Measurements from ENCODE around the gene NDRG2. TPM values are rescaled to one million over a fixed set of nuclear protein-coding genes. Genes with fewer than 3 reads are reported as not detected.
A peak's percentile ranks its signal among the peaks of the same experiment; 100 is the strongest.

The NDRG2 gene
- total RNA-seq, 1 donor: not detected

- Histone ChIP-seq H3K79me2 (ENCODE audit: insufficient read depth, low read length) (no peaks in the 10 kb centered on the region), H3K9me3 (ENCODE audit: low read depth, low read length) (no peaks in the 10 kb centered on the region), H2AFZ (ENCODE audit: low read length) (peak overlapping the region; percentile 37), H3K36me3 (ENCODE audit: insufficient read depth, low read length) (no peaks in the 10 kb centered on the region), H3K27me3 (ENCODE audit: insufficient read depth, low read length) (peaks cover 11% of the 10 kb centered on the region), H4K20me1 (ENCODE audit: insufficient read depth, low read length) (no peaks in the 10 kb centered on the region), H3K4me2 (ENCODE audit: insufficient read depth, low read length) (no peak overlapping the region), H3K27ac (ENCODE audit: low read depth, low read length) (no peak overlapping the region), H3K4me3 (ENCODE audit: insufficient read depth, low read length) (no peak overlapping the region), H3K4me1 (ENCODE audit: insufficient read depth, low read length) (peaks cover 17% of the 10 kb centered on the region)
- no peak for DNase-seq (ENCODE audit: insufficient read length, low spot score, missing footprints)
- TF ChIP-seq, protein P1, sequence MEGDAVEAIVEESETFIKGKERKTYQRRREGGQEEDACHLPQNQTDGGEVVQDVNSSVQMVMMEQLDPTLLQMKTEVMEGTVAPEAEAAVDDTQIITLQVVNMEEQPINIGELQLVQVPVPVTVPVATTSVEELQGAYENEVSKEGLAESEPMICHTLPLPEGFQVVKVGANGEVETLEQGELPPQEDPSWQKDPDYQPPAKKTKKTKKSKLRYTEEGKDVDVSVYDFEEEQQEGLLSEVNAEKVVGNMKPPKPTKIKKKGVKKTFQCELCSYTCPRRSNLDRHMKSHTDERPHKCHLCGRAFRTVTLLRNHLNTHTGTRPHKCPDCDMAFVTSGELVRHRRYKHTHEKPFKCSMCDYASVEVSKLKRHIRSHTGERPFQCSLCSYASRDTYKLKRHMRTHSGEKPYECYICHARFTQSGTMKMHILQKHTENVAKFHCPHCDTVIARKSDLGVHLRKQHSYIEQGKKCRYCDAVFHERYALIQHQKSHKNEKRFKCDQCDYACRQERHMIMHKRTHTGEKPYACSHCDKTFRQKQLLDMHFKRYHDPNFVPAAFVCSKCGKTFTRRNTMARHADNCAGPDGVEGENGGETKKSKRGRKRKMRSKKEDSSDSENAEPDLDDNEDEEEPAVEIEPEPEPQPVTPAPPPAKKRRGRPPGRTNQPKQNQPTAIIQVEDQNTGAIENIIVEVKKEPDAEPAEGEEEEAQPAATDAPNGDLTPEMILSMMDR (IDR thresholded peaks at IDR 0.05; ENCODE audit: extremely low read depth, low read depth, low read length): no peak
Measured at GRCh38 chr14:21047378-21047781, 22.5 kb upstream of the NDRG2 start.

GRCh38 chr14:21043974-21044618, 19.2 kb upstream of the NDRG2 start:
- DNase-seq (ENCODE audit: insufficient read length, low spot score, missing footprints): no peak
- H3K4me1 ChIP-seq (ENCODE audit: insufficient read depth, low read length): peaks cover 18% of the 10 kb centered on the region
- TF ChIP-seq, protein P1 (IDR thresholded peaks at IDR 0.05; ENCODE audit: extremely low read depth, low read depth, low read length): no peak
- no peak overlapping the region for H2AFZ ChIP-seq (ENCODE audit: low read length)
- peaks cover 11% of the 10 kb centered on the region for H3K27me3 ChIP-seq (ENCODE audit: insufficient read depth, low read length)
- H3K4me3 ChIP-seq (ENCODE audit: insufficient read depth, low read length): no peak overlapping the region
- H3K9me3 ChIP-seq (ENCODE audit: low read depth, low read length): no peaks in the 10 kb centered on the region
- H3K36me3 ChIP-seq (ENCODE audit: insufficient read depth, low read length): no peaks in the 10 kb centered on the region
- no peaks in the 10 kb centered on the region for H4K20me1 ChIP-seq (ENCODE audit: insufficient read depth, low read length)
- no peak overlapping the region for H3K4me2 ChIP-seq (ENCODE audit: insufficient read depth, low read length)
- H3K27ac ChIP-seq (ENCODE audit: low read depth, low read length): no peak overlapping the region
- no peaks in the 10 kb centered on the region for H3K79me2 ChIP-seq (ENCODE audit: insufficient read depth, low read length)

DNA sequence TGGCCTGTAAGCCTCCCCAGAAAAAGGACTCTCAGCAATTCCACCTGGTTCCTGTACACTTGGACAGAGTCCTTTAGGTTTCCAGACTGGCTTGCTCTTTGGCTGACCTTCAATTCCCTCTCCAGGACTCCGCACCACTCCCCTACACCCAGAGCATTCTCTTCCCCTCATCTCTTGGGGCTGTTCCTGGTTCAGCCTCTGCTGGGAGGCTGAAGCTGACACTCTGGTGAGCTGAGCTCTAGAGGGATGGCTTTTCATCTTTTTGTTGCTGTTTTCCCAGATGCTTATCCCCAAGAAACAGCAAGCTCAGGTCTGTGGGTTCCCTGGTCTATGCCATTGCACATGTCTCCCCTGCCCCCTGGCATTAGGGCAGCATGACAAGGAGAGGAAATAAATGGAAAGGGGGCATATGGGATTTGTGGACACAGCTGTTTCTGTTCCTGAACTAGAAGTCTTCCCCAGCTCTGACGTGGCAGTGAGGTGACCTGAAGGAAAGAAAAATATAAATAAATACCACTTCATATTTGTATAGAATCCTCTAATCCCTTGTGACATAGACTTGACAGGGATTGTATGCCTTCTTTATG, 18.6 kb upstream of the NDRG2 start:
- no peaks in the 10 kb centered on the region for H4K20me1 ChIP-seq (ENCODE audit: insufficient read depth, low read length)
- TF ChIP-seq, protein P1 (IDR thresholded peaks at IDR 0.05; ENCODE audit: extremely low read depth, low read depth, low read length): no peak
- peaks cover 17% of the 10 kb centered on the region for H3K4me1 ChIP-seq (ENCODE audit: insufficient read depth, low read length)
- H2AFZ ChIP-seq (ENCODE audit: low read length): no peak overlapping the region
- no peaks in the 10 kb centered on the region for H3K79me2 ChIP-seq (ENCODE audit: insufficient read depth, low read length)
- no peak overlapping the region for H3K4me3 ChIP-seq (ENCODE audit: insufficient read depth, low read length)
- DNase-seq (ENCODE audit: insufficient read length, low spot score, missing footprints): no peak
- H3K9me3 ChIP-seq (ENCODE audit: low read depth, low read length): no peaks in the 10 kb centered on the region
- no peak overlapping the region for H3K27ac ChIP-seq (ENCODE audit: low read depth, low read length)
- no peaks in the 10 kb centered on the region for H3K36me3 ChIP-seq (ENCODE audit: insufficient read depth, low read length)
- no peak overlapping the region for H3K4me2 ChIP-seq (ENCODE audit: insufficient read depth, low read length)
- peaks cover 11% of the 10 kb centered on the region for H3K27me3 ChIP-seq (ENCODE audit: insufficient read depth, low read length)

DNA sequence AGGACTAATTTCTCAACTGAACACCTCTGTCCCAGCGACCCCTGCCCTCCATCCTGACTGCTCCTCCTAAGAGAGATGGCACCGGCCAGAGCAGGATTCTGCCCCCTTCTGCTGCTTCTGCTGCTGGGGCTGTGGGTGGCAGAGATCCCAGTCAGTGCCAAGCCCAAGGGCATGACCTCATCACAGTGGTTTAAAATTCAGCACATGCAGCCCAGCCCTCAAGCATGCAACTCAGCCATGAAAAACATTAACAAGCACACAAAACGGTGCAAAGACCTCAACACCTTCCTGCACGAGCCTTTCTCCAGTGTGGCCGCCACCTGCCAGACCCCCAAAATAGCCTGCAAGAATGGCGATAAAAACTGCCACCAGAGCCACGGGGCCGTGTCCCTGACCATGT, 18.1 kb upstream of the NDRG2 start:
- no peak overlapping the region for H3K27ac ChIP-seq (ENCODE audit: low read depth, low read length)
- H3K27me3 ChIP-seq (ENCODE audit: insufficient read depth, low read length): peaks cover 11% of the 10 kb centered on the region
- H3K36me3 ChIP-seq (ENCODE audit: insufficient read depth, low read length): no peaks in the 10 kb centered on the region
- no peaks in the 10 kb centered on the region for H3K9me3 ChIP-seq (ENCODE audit: low read depth, low read length)
- H3K4me1 ChIP-seq (ENCODE audit: insufficient read depth, low read length): peaks cover 17% of the 10 kb centered on the region
- no peaks in the 10 kb centered on the region for H4K20me1 ChIP-seq (ENCODE audit: insufficient read depth, low read length)
- H3K79me2 ChIP-seq (ENCODE audit: insufficient read depth, low read length): no peaks in the 10 kb centered on the region
- no peak overlapping the region for H2AFZ ChIP-seq (ENCODE audit: low read length)
- DNase-seq (ENCODE audit: insufficient read length, low spot score, missing footprints): no peak
- H3K4me3 ChIP-seq (ENCODE audit: insufficient read depth, low read length): no peak overlapping the region
- TF ChIP-seq, protein P1 (IDR thresholded peaks at IDR 0.05; ENCODE audit: extremely low read depth, low read depth, low read length): no peak
- no peak overlapping the region for H3K4me2 ChIP-seq (ENCODE audit: insufficient read depth, low read length)
